GM12873 (cell line): ENCODE data around the gene TMEM63C.

ENCODE experiments used
- CTCF ChIP-seq: IDR thresholded peaks from 2 replicates; pipeline ENCODE4 v1.5.1; 2012; ENCODE audit warnings: low read depth, mild to moderate bottlenecking, moderate library complexity, low read length, control low read depth; ENCODE audit not compliant: insufficient read depth; ENCODE audit errors: missing control alignments

The TMEM63C gene

DNA sequence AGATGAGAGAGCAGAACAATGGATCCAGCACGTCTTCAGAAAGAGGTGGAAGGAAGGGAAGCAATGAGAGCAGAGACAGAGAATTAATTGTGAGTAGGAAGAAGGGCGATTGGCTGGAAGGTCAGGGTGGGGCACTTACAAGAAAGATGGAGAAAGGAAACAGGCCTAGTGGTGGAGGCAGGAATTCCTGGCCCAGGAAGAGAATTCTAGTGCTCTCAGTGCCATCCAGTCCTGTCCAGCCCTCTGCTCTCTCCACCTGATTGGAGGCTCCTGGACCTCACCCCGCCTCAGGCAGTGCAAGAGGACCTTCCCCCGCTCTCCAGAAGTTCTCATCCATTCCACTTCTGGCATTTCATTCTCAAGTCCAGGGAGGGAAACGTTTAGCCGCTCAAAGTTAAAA lies 46.5 kb downstream of the TMEM63C start:
- TF ChIP-seq CTCF = peak; percentile 3

DNA sequence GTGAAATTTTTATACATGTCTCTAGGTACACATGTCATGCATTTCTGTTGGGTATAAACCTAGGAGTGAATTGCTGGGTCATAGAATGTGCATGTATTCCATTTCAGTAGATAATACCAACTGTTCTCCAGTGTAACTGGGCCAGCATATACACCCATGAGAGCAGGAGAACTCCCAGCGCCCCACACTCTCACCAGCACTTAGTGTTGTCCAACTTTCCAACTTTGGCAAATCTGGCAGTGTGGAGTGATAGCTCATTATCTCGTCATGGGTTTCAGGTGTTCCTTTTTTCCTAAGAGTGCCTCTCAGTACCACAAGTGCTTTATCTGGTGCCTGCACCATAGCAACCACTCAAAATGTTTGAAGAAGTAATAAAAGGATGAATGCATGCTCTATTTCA lies 49.3 kb downstream of the TMEM63C start:
- TF ChIP-seq CTCF = no peak

DNA sequence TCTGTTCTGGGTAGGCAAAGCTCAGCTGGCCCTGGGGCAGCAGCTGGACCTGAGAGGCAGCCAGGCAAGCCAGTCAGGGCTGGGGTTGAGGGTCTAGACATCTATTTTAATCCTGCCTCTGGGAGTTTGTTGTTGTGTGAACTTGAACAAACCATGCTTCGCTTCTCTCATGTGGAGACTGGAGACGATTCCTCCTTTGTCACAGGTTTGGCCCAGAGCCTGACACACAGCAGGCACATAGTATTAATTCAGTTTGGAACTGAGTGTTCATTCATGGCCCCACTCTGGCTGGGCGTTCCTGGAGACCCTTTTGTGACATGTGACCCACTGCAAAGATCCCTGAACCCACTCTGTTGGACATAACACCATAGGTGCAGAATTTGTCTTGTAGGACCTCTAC lies 50.1 kb downstream of the TMEM63C start:
- TF ChIP-seq CTCF = no peak

GRCh38 chr14:77236814-77237213 lies 55.2 kb downstream of the TMEM63C start:
- TF ChIP-seq CTCF = no peak

GRCh38 chr14:77238356-77238755 lies 56.8 kb downstream of the TMEM63C start:
- TF ChIP-seq CTCF = no peak

GRCh38 chr14:77238996-77239395 lies 57.4 kb downstream of the TMEM63C start:
- TF ChIP-seq CTCF = no peak

GRCh38 chr14:77239412-77239811 lies 57.8 kb downstream of the TMEM63C start:
- TF ChIP-seq CTCF = no peak
